HepG2 (cell line): Measurements from ENCODE around the gene CCL19. TPM values are rescaled to one million over a fixed set of nuclear protein-coding genes. Genes with fewer than 3 reads are reported as not detected.

ENCODE experiments used
- ATAC-seq: fragments of 200-7000 bp; cut with Tn5 transposase; 3 replicates; pipeline ENCODE4 v1.9.1; 2020; ENCODE audit warnings: mild to moderate bottlenecking, moderate library complexity
- BruUV-seq: library from RNA; stranded (reverse); fragments of 400-500 nt; replicated peaks from 2 replicates; lab custom pipeline; 2021; lab: Mats Ljungman, UMichigan
- CTCF ChIA-PET: fragments of 300-600 bp; formaldehyde crosslinking; extraction: SDS; loops from one replicate; lab custom pipeline; 2021; ENCODE audit warnings: low total read pairs, inconsistent platforms, low intra/inter-chr PET ratio; lab: Yijun Ruan, JAX
- POLR2A ChIA-PET: fragments of 350-600 bp; sonication (Branson Sonifier 250); formaldehyde crosslinking; loops from one replicate; lab custom pipeline; 2020; ENCODE audit warnings: antibody characterized with exemption, inconsistent platforms; lab: Yijun Ruan, JAX
- DNase-seq: peaks from one replicate; pipeline ENCODE4 v3.0.0-alpha.2; 2015; ENCODE audit warnings: low spot score
- FAIRE-seq: peaks from 3 replicates; lab custom pipeline; 2011; peaks lifted over from hg19 to GRCh38; lab: Jason Lieb, UNC
- H2AFZ ChIP-seq: one replicate; pipeline ENCODE4 v1.6.1; 2011; ENCODE audit warnings: low read length, inconsistent platforms
- H3K27ac ChIP-seq: fragments of 300-600 bp; 3 replicates; pipeline ENCODE4 v1.8.0; 2011; ENCODE audit warnings: mixed run types, mild to moderate bottlenecking, mixed read lengths, low read length, inconsistent platforms; ENCODE audit not compliant: insufficient read depth; ENCODE audit errors: extremely low read length
- H3K27me3 ChIP-seq, 2 experiments: fragments of 200-600 bp in 1 of 2; 2 replicates in 1 of 2; 3 replicates in 1 of 2; pipeline versions ENCODE4 v1.6.0 to v1.8.0; 2011; ENCODE audit warnings: low read length in 2 of 2, mild to moderate bottlenecking in 2 of 2, moderate library complexity in 2 of 2, inconsistent platforms in 1 of 2; ENCODE audit not compliant: insufficient read depth in 2 of 2, control insufficient read depth in 1 of 2
- H3K36me3 ChIP-seq, 2 experiments: fragments of 200-600 bp in 1 of 2; replicated peaks in 1 of 2; 2 replicates in 1 of 2; 3 replicates in 1 of 2; pipeline versions ENCODE4 v1.5.1 to v1.8.0; 2011; ENCODE audit warnings: low read length in 2 of 2, inconsistent platforms in 1 of 2; ENCODE audit not compliant: insufficient read depth in 2 of 2, control insufficient read depth in 1 of 2
- H3K4me1 ChIP-seq: 2 replicates; pipeline ENCODE4 v1.5.1; 2012; ENCODE audit warnings: low read length, inconsistent platforms; ENCODE audit not compliant: insufficient read depth
- H3K4me2 ChIP-seq: 2 replicates; pipeline ENCODE4 v1.6.0; 2011; ENCODE audit warnings: low read depth, low read length, inconsistent platforms
- H3K4me3 ChIP-seq, 3 experiments: fragments of 200-600 bp in 1 of 3; sonication (generic), shearing (Covaris generic) in 1 of 3; replicated peaks in 1 of 3; 2 replicates each; pipeline ENCODE4 v1.5.1; 2011 to 2016; ENCODE audit warnings: low read length in 3 of 3, inconsistent platforms in 2 of 3, low read depth in 2 of 3, mild to moderate bottlenecking in 2 of 3, control low read depth in 1 of 3, mixed read lengths in 1 of 3; ENCODE audit not compliant: insufficient read depth in 1 of 3
- H3K79me2 ChIP-seq: one replicate; pipeline ENCODE4 v1.6.1; 2011; ENCODE audit warnings: low read length, inconsistent platforms; ENCODE audit not compliant: insufficient read depth
- H3K9ac ChIP-seq: 2 replicates; pipeline ENCODE4 v1.6.0; 2011; ENCODE audit warnings: mild to moderate bottlenecking, low read depth, low read length, inconsistent platforms; ENCODE audit not compliant: insufficient read depth
- H3K9me3 ChIP-seq: 2 replicates; pipeline ENCODE4 v1.5.1; 2012; ENCODE audit warnings: mild to moderate bottlenecking, low read length
- H4K20me1 ChIP-seq: 2 replicates; pipeline ENCODE4 v1.6.0; 2011; ENCODE audit warnings: inconsistent platforms, mild to moderate bottlenecking, low read length, moderate library complexity; ENCODE audit not compliant: insufficient read depth
- CAMTA2 ChIP-seq: sonication (generic); formaldehyde crosslinking; IDR thresholded peaks from 2 replicates; pipeline ENCODE4 v1.4.0; 2020; ENCODE audit warnings: mild to moderate bottlenecking, missing genetic modification reagents, borderline replicate concordance
- FOSL2 ChIP-seq: sonication (generic); formaldehyde crosslinking; IDR thresholded peaks from 2 replicates; pipeline ENCODE4 v1.4.0; 2020; ENCODE audit warnings: missing genetic modification reagents
- KDM3A ChIP-seq: IDR thresholded peaks from 2 replicates; pipeline ENCODE4 v1.6.1; 2018; ENCODE audit warnings: low read depth, missing compliant biosample characterization
- KLF12 ChIP-seq: sonication (generic); formaldehyde crosslinking; IDR thresholded peaks from 2 replicates; pipeline ENCODE4 v1.4.0; 2020; ENCODE audit warnings: missing genetic modification reagents, borderline replicate concordance
- MTF1 ChIP-seq: sonication (generic); formaldehyde crosslinking; IDR thresholded peaks from 2 replicates; pipeline ENCODE4 v1.5.0; 2020; ENCODE audit warnings: missing genetic modification reagents
- STAT5B ChIP-seq: sonication (generic); formaldehyde crosslinking; IDR thresholded peaks from 2 replicates; pipeline ENCODE4 v1.4.0; 2020; ENCODE audit warnings: missing genetic modification reagents
- ZNF256 ChIP-seq: sonication (generic); formaldehyde crosslinking; conservative IDR thresholded peaks from 2 replicates; pipeline ENCODE4 v1.4.0; 2020; ENCODE audit warnings: missing genetic modification reagents
- ZNF33A ChIP-seq: sonication (generic); formaldehyde crosslinking; IDR thresholded peaks from 2 replicates; pipeline ENCODE4 v1.5.1; 2020; ENCODE audit warnings: missing genetic modification reagents, mild to moderate bottlenecking, moderate library complexity, borderline replicate concordance
- ZNF543 ChIP-seq: sonication (generic); formaldehyde crosslinking; IDR thresholded peaks from 2 replicates; pipeline ENCODE4 v1.4.0; 2020; ENCODE audit warnings: mild to moderate bottlenecking, missing genetic modification reagents
- ZNF550 ChIP-seq: sonication (generic); formaldehyde crosslinking; IDR thresholded peaks from 2 replicates; pipeline ENCODE4 v1.4.0; 2020; ENCODE audit warnings: mild to moderate bottlenecking, missing genetic modification reagents, borderline replicate concordance
- ZNF607 ChIP-seq: sonication (generic); formaldehyde crosslinking; IDR thresholded peaks from 2 replicates; pipeline ENCODE4 v1.5.1; 2020; ENCODE audit warnings: missing genetic modification reagents, mild to moderate bottlenecking, borderline replicate concordance
- ZNF850 ChIP-seq: sonication (generic); formaldehyde crosslinking; conservative IDR thresholded peaks from 2 replicates; pipeline ENCODE4 v1.9.0; 2021; ENCODE audit warnings: mild to moderate bottlenecking, missing genetic modification reagents
- WGBS: methylation state at CpG from one replicate; pipeline ENCODE4 v1.1.6; 2017; ENCODE audit warnings: low lambda C conversion rate; 5-methylcytosine and 5-hydroxymethylcytosine counted together
- in situ Hi-C: cut with HindIII; loops from 2 replicates; pipeline ENCODE4 v1.10.0; 2017; ENCODE audit warnings: low pct_unique_long_range_greater_than_20kb; ENCODE audit not compliant: extremely low pct_ligation_motif_present
- intact Hi-C: fragments of 100-400 bp; cut with micrococcal nuclease; formaldehyde crosslinking; loops from one replicate; pipeline ENCODE4 v1.10.0; 2022; ENCODE audit not compliant: unreplicated experiment
- polyA plus RNA-seq, 8 experiments: library from polyadenylated mRNA; depleted of rRNA in 3 of 8; stranded (reverse) in 7 of 8; unstranded in 1 of 8; fragments of >200 nt; fragmentation: Illumina TruSeq in 4 of 8; extraction: Trizol in 4 of 8; gene quantifications; 2 replicates each; pipeline versions ENCODE4 v1.2.1 to v1.2.3, GENCODE V29; 2011 to 2016; ENCODE audit warnings: low read depth in 4 of 8, missing spikeins in 1 of 8, mixed read lengths in 1 of 8; ENCODE audit not compliant: insufficient read depth in 1 of 8
- total RNA-seq, 5 experiments: library from RNA; depleted of rRNA; stranded (reverse); fragments of >200 nt; fragmentation: Illumina TruSeq; extraction: Trizol; gene quantifications; 2 replicates each; pipeline ENCODE4 v1.2.3, GENCODE V29; 2016; ENCODE audit warnings: low read depth in 1 of 5
- TF ChIP-seq, protein P1 (sequence below): sonication (generic); formaldehyde crosslinking; IDR thresholded peaks from 2 replicates; pipeline ENCODE4 v1.8.0; 2022; ENCODE audit warnings: missing genetic modification reagents, mild to moderate bottlenecking, moderate library complexity, borderline replicate concordance
- TF ChIP-seq, protein P2 (sequence below): sonication (generic); formaldehyde crosslinking; IDR thresholded peaks from 2 replicates; pipeline ENCODE4 v1.4.0; 2020; ENCODE audit warnings: missing genetic modification reagents; ENCODE audit errors: not compliant biosample characterization
- TF ChIP-seq, protein P3 (sequence below): sonication (generic); formaldehyde crosslinking; conservative IDR thresholded peaks from 2 replicates; pipeline ENCODE4 v1.4.0; 2020; ENCODE audit warnings: missing genetic modification reagents
- TF ChIP-seq, protein P4 (sequence below): IDR thresholded peaks from 2 replicates; pipeline ENCODE4 v1.6.1; 2016; ENCODE audit warnings: missing compliant biosample characterization, missing genetic modification reagents, borderline replicate concordance
- TF ChIP-seq, protein P5 (sequence below): sonication (generic); formaldehyde crosslinking; IDR thresholded peaks from 2 replicates; pipeline ENCODE4 v1.4.0; 2020; ENCODE audit warnings: missing genetic modification reagents, borderline replicate concordance

The CCL19 gene
- total and polyA plus RNA-seq, 2 of the 13 experiments (the other 11 are each of a cell fraction or from before 2014, with no cell fraction given): not detected

DNA sequence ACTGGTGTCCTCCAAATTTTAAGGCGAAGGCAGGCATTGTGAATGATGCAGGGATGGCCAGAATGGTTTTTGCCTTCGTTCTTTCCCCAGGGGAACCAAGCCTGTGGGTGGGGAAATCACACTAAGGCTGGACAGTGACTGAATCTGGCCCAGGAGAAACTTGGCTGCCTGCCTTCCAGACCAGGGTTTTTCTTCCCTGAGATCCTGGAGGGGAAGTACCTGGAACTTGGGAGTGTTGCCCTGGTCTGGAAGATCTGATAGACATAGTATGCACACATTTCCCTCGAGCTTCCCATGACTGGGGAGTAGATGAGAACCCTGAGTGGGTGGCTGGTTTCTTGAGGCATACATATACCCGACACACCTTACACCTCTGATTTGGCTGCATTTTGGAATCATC, 39.8 kb downstream of the CCL19 start:
- TSS peak; percentile 97 for BruUV-seq
- peak overlapping the region; percentile 34 to 67 (median 57) for H3K4me3 ChIP-seq
- TF ChIP-seq, protein P1, sequence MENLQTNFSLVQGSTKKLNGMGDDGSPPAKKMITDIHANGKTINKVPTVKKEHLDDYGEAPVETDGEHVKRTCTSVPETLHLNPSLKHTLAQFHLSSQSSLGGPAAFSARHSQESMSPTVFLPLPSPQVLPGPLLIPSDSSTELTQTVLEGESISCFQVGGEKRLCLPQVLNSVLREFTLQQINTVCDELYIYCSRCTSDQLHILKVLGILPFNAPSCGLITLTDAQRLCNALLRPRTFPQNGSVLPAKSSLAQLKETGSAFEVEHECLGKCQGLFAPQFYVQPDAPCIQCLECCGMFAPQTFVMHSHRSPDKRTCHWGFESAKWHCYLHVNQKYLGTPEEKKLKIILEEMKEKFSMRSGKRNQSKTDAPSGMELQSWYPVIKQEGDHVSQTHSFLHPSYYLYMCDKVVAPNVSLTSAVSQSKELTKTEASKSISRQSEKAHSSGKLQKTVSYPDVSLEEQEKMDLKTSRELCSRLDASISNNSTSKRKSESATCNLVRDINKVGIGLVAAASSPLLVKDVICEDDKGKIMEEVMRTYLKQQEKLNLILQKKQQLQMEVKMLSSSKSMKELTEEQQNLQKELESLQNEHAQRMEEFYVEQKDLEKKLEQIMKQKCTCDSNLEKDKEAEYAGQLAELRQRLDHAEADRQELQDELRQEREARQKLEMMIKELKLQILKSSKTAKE: no peak
- TF ChIP-seq ZNF33A (CRISPR knock-in tag) (0 out of 2 replicates have a peak, but pooled peaks have one; percentile 42), STAT5B (CRISPR knock-in tag) (no peak), FOSL2 (CRISPR knock-in tag) (no peak), CAMTA2 (CRISPR knock-in tag) (no peak), KLF12 (CRISPR knock-in tag) (no peak), ZNF607 (0 out of 2 replicates have a peak, but pooled peaks have one; percentile 13), ZNF543 (CRISPR knock-in tag) (0 out of 2 replicates have a peak, but pooled peaks have one; percentile 29), ZNF256 (CRISPR knock-in tag) (no peak), KDM3A (CRISPR knock-in tag) (no peak), ZNF550 (CRISPR knock-in tag) (no peak), ZNF850 (0 out of 2 replicates have a peak, but pooled peaks have one; percentile 27), MTF1 (CRISPR knock-in tag) (no peak)
- TF ChIP-seq, protein P2, sequence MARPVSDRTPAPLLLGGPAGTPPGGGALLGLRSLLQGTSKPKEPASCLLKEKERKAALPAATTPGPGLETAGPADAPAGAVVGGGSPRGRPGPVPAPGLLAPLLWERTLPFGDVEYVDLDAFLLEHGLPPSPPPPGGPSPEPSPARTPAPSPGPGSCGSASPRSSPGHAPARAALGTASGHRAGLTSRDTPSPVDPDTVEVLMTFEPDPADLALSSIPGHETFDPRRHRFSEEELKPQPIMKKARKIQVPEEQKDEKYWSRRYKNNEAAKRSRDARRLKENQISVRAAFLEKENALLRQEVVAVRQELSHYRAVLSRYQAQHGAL (CRISPR knock-in tag): no peak
- TF ChIP-seq, protein P3, sequence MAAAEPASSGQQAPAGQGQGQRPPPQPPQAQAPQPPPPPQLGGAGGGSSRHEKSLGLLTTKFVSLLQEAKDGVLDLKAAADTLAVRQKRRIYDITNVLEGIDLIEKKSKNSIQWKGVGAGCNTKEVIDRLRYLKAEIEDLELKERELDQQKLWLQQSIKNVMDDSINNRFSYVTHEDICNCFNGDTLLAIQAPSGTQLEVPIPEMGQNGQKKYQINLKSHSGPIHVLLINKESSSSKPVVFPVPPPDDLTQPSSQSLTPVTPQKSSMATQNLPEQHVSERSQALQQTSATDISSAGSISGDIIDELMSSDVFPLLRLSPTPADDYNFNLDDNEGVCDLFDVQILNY (CRISPR knock-in tag): no peak
- TF ChIP-seq, protein P4, sequence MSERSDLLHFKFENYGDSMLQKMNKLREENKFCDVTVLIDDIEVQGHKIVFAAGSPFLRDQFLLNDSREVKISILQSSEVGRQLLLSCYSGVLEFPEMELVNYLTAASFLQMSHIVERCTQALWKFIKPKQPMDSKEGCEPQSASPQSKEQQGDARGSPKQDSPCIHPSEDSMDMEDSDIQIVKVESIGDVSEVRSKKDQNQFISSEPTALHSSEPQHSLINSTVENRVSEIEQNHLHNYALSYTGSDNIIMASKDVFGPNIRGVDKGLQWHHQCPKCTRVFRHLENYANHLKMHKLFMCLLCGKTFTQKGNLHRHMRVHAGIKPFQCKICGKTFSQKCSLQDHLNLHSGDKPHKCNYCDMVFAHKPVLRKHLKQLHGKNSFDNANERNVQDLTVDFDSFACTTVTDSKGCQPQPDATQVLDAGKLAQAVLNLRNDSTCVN (CRISPR knock-in tag): no peak
- TF ChIP-seq, protein P5, sequence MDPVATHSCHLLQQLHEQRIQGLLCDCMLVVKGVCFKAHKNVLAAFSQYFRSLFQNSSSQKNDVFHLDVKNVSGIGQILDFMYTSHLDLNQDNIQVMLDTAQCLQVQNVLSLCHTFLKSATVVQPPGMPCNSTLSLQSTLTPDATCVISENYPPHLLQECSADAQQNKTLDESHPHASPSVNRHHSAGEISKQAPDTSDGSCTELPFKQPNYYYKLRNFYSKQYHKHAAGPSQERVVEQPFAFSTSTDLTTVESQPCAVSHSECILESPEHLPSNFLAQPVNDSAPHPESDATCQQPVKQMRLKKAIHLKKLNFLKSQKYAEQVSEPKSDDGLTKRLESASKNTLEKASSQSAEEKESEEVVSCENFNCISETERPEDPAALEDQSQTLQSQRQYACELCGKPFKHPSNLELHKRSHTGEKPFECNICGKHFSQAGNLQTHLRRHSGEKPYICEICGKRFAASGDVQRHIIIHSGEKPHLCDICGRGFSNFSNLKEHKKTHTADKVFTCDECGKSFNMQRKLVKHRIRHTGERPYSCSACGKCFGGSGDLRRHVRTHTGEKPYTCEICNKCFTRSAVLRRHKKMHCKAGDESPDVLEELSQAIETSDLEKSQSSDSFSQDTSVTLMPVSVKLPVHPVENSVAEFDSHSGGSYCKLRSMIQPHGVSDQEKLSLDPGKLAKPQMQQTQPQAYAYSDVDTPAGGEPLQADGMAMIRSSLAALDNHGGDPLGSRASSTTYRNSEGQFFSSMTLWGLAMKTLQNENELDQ (CRISPR knock-in tag): no peak

More for the DNA sequence above, 39.8 kb downstream of the CCL19 start:
- ChIA-PET POLR2A (interaction anchor here (1.0 to 3.1 kb wide), 8 partner anchors 8 to 31 kb away, joined by 3 to 29 read pairs (median 5); partner anchors contain the start of genes CCL27, DCTN3 and SIGMAR1), CTCF (interaction anchor here (0.9 kb wide), 1 partner anchor 13 kb away, joined by 3 read pairs; no protein-coding TSS in a partner anchor)
- Histone ChIP-seq H3K4me2 (peak overlapping the region; percentile 100), H2AFZ (no peak overlapping the region), H4K20me1 (no peaks in the 10 kb centered on the region), H3K9ac (peak overlapping the region; percentile 68), H3K4me1 (peaks cover 57% of the 10 kb centered on the region), H3K27ac (peak overlapping the region; percentile 75), H3K27me3 (no peaks in the 10 kb centered on the region; a peak in 3 of 5 replicates), H3K36me3 (peaks cover 8 to 18% of the 10 kb centered on the region in 2 experiments), H3K9me3 (no peaks in the 10 kb centered on the region), H3K79me2 (peaks cover 16% of the 10 kb centered on the region)
- ATAC-seq: no peak
- peak; percentile 4 for FAIRE-seq
- no peak for DNase-seq
- in situ Hi-C loops: no loop called here
- intact Hi-C loops: no loop called here
- WGBS: 63% methylated on average over 3 of the region's 4 CpGs
